ENCODE results near the gene WT1. TPM values are rescaled to one million over a fixed set of nuclear protein-coding genes. Genes with fewer than 3 reads are reported as not detected.

WT1 gene
- polyA plus RNA-seq, 1 donor: not detected

Other genes starting within 250 kb of the WT1 start
- gene EIF3M, start 148.3 kb upstream of the WT1 start, polyA plus RNA-seq (ENCODE audit: insufficient read length): 355 TPM